ENCODE data around the gene NOTCH3.

GRCh38 chr19:15187026-15188007, 13.5 kb downstream of the NOTCH3 start:
- no peak for TF ChIP-seq TP53 (CRISPR knock-in tag; IDR thresholded peaks at IDR 0.05)
- TF ChIP-seq ZBTB21 (CRISPR knock-in tag; IDR thresholded peaks at IDR 0.05; ENCODE audit: borderline replicate concordance): no peak
- no peak for TF ChIP-seq CREM (CRISPR knock-in tag; IDR thresholded peaks at IDR 0.05)
- TF ChIP-seq CTCF (IDR thresholded peaks at IDR 0.05): no peak
- no peak for TF ChIP-seq KAT7 (CRISPR knock-in tag; IDR thresholded peaks at IDR 0.05; ENCODE audit: borderline replicate concordance)
- TF ChIP-seq, protein P1, sequence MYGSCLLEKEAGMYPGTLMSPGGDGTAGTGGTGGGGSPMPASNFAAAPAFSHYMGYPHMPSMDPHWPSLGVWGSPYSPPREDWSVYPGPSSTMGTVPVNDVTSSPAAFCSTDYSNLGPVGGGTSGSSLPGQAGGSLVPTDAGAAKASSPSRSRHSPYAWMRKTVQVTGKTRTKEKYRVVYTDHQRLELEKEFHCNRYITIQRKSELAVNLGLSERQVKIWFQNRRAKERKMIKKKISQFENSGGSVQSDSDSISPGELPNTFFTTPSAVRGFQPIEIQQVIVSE (CRISPR knock-in tag; IDR thresholded peaks at IDR 0.05; ENCODE audit: borderline replicate concordance): no peak
- TF ChIP-seq GTF2I (CRISPR knock-in tag; conservative IDR thresholded peaks at IDR 0.05): no peak
- TF ChIP-seq TCF7 (CRISPR knock-in tag; IDR thresholded peaks at IDR 0.05; ENCODE audit: low read depth): no peak
- no peak for TF ChIP-seq JUN (CRISPR knock-in tag; IDR thresholded peaks at IDR 0.05)
- no peak for TF ChIP-seq NR3C1 (CRISPR knock-in tag; conservative IDR thresholded peaks at IDR 0.05; ENCODE audit: low read depth)
- no peak for TF ChIP-seq ZNF232 (CRISPR knock-in tag; IDR thresholded peaks at IDR 0.05)
- TF ChIP-seq, protein P2, sequence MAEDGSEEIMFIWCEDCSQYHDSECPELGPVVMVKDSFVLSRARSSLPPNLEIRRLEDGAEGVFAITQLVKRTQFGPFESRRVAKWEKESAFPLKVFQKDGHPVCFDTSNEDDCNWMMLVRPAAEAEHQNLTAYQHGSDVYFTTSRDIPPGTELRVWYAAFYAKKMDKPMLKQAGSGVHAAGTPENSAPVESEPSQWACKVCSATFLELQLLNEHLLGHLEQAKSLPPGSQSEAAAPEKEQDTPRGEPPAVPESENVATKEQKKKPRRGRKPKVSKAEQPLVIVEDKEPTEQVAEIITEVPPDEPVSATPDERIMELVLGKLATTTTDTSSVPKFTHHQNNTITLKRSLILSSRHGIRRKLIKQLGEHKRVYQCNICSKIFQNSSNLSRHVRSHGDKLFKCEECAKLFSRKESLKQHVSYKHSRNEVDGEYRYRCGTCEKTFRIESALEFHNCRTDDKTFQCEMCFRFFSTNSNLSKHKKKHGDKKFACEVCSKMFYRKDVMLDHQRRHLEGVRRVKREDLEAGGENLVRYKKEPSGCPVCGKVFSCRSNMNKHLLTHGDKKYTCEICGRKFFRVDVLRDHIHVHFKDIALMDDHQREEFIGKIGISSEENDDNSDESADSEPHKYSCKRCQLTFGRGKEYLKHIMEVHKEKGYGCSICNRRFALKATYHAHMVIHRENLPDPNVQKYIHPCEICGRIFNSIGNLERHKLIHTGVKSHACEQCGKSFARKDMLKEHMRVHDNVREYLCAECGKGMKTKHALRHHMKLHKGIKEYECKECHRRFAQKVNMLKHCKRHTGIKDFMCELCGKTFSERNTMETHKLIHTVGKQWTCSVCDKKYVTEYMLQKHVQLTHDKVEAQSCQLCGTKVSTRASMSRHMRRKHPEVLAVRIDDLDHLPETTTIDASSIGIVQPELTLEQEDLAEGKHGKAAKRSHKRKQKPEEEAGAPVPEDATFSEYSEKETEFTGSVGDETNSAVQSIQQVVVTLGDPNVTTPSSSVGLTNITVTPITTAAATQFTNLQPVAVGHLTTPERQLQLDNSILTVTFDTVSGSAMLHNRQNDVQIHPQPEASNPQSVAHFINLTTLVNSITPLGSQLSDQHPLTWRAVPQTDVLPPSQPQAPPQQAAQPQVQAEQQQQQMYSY (CRISPR knock-in tag; IDR thresholded peaks at IDR 0.05): no peak

Measured in WTC11 (cell line).